ENCODE results near the gene ADAMTS8. TPM values are rescaled to one million over a fixed set of nuclear protein-coding genes. Genes with fewer than 3 reads are reported as not detected.

ADAMTS8 gene
- total and polyA plus RNA-seq, 10 of the 15 experiments (the other 5 are each of a cell fraction or from before 2014, with no cell fraction given) = not detected

GRCh38 chr11:130431801-130432200 lies 3.4 kb upstream of the ADAMTS8 start:
- no peak for FAIRE-seq
- H3K4me3 ChIP-seq = no peak overlapping the region
- SMC1A ChIA-PET (ENCODE audit: uncharacterized antibody, unreplicated experiment) = interaction anchor here (1.3 to 9.8 kb wide), 5 partner anchors 10 to 463 kb away, joined by 3 to 177 read pairs (median 14); no protein-coding TSS in a partner anchor
- no peaks in the 10 kb centered on the region for H3K4me1 ChIP-seq (ENCODE audit: control insufficient read depth, insufficient read depth, low read length)
- no peak overlapping the region for H3K27ac ChIP-seq (ENCODE audit: control insufficient read depth, insufficient read depth)
- peaks cover 11 to 14% of the 10 kb centered on the region in 2 experiments for H3K27me3 ChIP-seq (replicated peaks in 1 of 2; ENCODE audit: control insufficient read depth in 2 of 2, insufficient read depth in 2 of 2, low read length in 1 of 2)
- 0% methylated on average over 3 of the region's 3 CpGs for WGBS (ENCODE audit: insufficient coverage, insufficient replicate concordance, low lambda C conversion rate, missing lambda C conversion rate)
- no peaks in the 10 kb centered on the region for H3K79me2 ChIP-seq (ENCODE audit: control insufficient read depth, insufficient read depth, low read length)
- RAD21 ChIA-PET (ENCODE audit: unreplicated experiment) = interaction anchor here (1.0 to 7.3 kb wide), 5 partner anchors 219 to 464 kb away, joined by 3 to 132 read pairs (median 10); no protein-coding TSS in a partner anchor
- intact Hi-C loops (cut with micrococcal nuclease; ENCODE audit: unreplicated experiment) (loop anchor here (1.0 to 10.0 kb wide), 2 partner anchors 218 to 253 kb away; no protein-coding TSS in a partner anchor), in situ Hi-C loops (cut with MboI) (loop anchor here (10.0 kb wide), 1 partner anchor 433 kb away; no protein-coding TSS in a partner anchor)
- H3K9ac ChIP-seq (ENCODE audit: control insufficient read depth, insufficient read depth, low read length) = no peak overlapping the region
- no peak for ATAC-seq
- H3K36me3 ChIP-seq (ENCODE audit: control insufficient read depth in 2 of 2, insufficient read depth in 2 of 2, low read length in 1 of 2) = no peaks in the 10 kb centered on the region
- no peaks in the 10 kb centered on the region for H3K9me3 ChIP-seq (replicated peaks; ENCODE audit: control insufficient read depth, insufficient read depth, low read length)
- DNase-seq (ENCODE audit: low read depth, low spot score) = no peak
- CTCF ChIA-PET = interaction anchor here (0.5 to 8.2 kb wide), 18 partner anchors 11 to 484 kb away, joined by 3 to 295 read pairs (median 5); partner anchors contain the start of gene SNX19
- no peak overlapping the region for H2AFZ ChIP-seq (ENCODE audit: control insufficient read depth, low read depth, low read length)
- H4K20me1 ChIP-seq (ENCODE audit: control insufficient read depth, insufficient read depth) = no peaks in the 10 kb centered on the region
- no peak overlapping the region for H3K4me2 ChIP-seq (ENCODE audit: control insufficient read depth, insufficient read depth)
- POLR2A ChIA-PET = no interaction called here
- BruUV-seq (replicated peaks) = no TSS peak
- TF ChIP-seq BRCA1 (IDR thresholded peaks at IDR 0.05; ENCODE audit: low read depth, low read length) (no peak), MEF2B (IDR thresholded peaks at IDR 0.05; ENCODE audit: partially characterized antibody, poor library complexity, severe bottlenecking) (no peak), ZNF592 (IDR thresholded peaks at IDR 0.05) (no peak), IRF3 (IDR thresholded peaks at IDR 0.05) (no peak), PAX8 (IDR thresholded peaks at IDR 0.05) (no peak), SPI1 (IDR thresholded peaks at IDR 0.05; ENCODE audit: borderline replicate concordance, insufficient read depth, low read depth, low read length) (no peak), ETV6 (conservative IDR thresholded peaks at IDR 0.05 in 1 of 2, IDR thresholded peaks at IDR 0.05 in 1 of 2; ENCODE audit: borderline replicate concordance in 1 of 2, low read depth in 1 of 2) (no peak), MTA3 (IDR thresholded peaks at IDR 0.05; ENCODE audit: borderline replicate concordance, low read length) (no peak), BCL3 (IDR thresholded peaks at IDR 0.05; ENCODE audit: borderline replicate concordance, insufficient read depth, low read depth, low read length, poor library complexity, severe bottlenecking) (no peak), ZNF24 (IDR thresholded peaks at IDR 0.05) (no peak), SMARCA5 (IDR thresholded peaks at IDR 0.05) (no peak), TCF12 (IDR thresholded peaks at IDR 0.05; ENCODE audit: low read depth, low read length) (no peak), EGR1 (IDR thresholded peaks at IDR 0.05; ENCODE audit: borderline replicate concordance in 1 of 2, low read depth in 2 of 2, low read length in 2 of 2) (no peak), BCLAF1 (IDR thresholded peaks at IDR 0.05) (no peak)
